GM06990 (cell line): ENCODE data around the gene DGKA.

Source experiments
- DNase-seq: peaks from one replicate; pipeline ENCODE4 v3.0.0-alpha.2; 2011; ENCODE audit not compliant: insufficient read length; ENCODE audit errors: extremely low read depth
- H3K27me3 ChIP-seq: replicated peaks from 2 replicates; pipeline ENCODE4 v1.6.0; 2011; ENCODE audit warnings: low read length; ENCODE audit not compliant: control insufficient read depth, insufficient read depth
- H3K36me3 ChIP-seq: 2 replicates; pipeline ENCODE4 v1.5.1; 2011; ENCODE audit warnings: low read length; ENCODE audit not compliant: control insufficient read depth, insufficient read depth
- H3K4me3 ChIP-seq: replicated peaks from 2 replicates; pipeline ENCODE4 v1.5.1; 2011; ENCODE audit warnings: low read depth, mild to moderate bottlenecking, control low read depth, low read length
- TF ChIP-seq, protein P1 (sequence below): IDR thresholded peaks from 2 replicates; pipeline ENCODE4 v1.5.1; 2011; ENCODE audit warnings: low read length, control low read depth, mild to moderate bottlenecking, inconsistent platforms; ENCODE audit not compliant: insufficient read depth, poor library complexity, severe bottlenecking

Gene DGKA

DNA sequence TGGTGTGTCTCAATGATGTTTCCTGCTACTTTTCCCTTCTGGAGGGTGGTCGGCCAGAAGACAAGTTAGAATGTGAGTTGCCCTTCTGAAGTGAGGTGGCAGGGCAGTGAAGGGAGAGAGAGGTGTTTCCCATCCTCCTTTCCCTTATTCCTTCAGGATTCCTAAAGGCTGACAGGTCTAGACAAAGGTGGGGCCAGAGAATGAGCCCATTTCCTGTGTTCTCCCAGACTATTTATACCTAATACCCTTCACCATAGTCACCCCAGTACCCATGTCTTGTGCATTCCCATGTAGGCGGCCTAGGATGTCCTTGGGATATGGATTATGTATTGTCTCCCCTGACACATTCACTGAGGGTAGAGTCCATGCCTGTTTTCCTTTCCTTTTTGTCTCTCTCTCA is 7.0 kb downstream of the DGKA start:
- peaks cover 25% of the 10 kb centered on the region for H3K36me3 ChIP-seq
- H3K27me3 ChIP-seq, result no peaks in the 10 kb centered on the region
- DNase-seq, result no peak
- H3K4me3 ChIP-seq, result no peak overlapping the region
- TF ChIP-seq, protein P1, sequence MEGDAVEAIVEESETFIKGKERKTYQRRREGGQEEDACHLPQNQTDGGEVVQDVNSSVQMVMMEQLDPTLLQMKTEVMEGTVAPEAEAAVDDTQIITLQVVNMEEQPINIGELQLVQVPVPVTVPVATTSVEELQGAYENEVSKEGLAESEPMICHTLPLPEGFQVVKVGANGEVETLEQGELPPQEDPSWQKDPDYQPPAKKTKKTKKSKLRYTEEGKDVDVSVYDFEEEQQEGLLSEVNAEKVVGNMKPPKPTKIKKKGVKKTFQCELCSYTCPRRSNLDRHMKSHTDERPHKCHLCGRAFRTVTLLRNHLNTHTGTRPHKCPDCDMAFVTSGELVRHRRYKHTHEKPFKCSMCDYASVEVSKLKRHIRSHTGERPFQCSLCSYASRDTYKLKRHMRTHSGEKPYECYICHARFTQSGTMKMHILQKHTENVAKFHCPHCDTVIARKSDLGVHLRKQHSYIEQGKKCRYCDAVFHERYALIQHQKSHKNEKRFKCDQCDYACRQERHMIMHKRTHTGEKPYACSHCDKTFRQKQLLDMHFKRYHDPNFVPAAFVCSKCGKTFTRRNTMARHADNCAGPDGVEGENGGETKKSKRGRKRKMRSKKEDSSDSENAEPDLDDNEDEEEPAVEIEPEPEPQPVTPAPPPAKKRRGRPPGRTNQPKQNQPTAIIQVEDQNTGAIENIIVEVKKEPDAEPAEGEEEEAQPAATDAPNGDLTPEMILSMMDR, result no peak

DNA sequence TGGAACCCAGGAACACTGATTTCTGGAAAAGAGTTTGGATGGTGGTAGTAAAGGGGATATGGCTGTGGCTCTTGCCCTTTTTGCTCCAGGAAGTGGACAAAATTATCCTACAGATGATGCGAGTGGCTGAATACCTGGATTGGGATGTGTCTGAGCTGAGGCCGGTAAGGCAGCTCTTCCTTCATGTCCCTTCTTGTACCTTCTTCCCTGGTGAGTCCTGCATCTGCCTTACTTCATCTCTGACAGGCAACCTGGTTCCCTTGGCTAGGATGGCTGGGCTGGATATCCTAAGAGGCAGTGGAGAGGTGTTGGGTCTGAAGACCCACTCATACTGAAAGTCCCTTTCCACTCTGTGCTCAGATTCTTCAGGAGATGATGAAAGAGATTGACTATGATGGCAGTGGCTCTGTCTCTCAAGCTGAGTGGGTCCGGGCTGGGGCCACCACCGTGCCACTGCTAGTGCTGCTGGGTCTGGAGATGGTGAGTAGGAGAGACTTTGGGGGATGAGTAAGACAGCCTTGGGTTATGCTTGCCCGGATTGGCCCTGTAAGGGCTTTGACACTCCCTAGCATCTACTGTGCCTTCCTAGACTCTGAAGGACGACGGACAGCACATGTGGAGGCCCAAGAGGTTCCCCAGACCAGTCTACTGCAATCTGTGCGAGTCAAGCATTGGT is 8.0 kb downstream of the DGKA start:
- Histone ChIP-seq H3K4me3 (no peak overlapping the region), H3K36me3 (peaks cover 26% of the 10 kb centered on the region), H3K27me3 (no peaks in the 10 kb centered on the region)
- DNase-seq, result no peak
- TF ChIP-seq, protein P1, result no peak

DNA sequence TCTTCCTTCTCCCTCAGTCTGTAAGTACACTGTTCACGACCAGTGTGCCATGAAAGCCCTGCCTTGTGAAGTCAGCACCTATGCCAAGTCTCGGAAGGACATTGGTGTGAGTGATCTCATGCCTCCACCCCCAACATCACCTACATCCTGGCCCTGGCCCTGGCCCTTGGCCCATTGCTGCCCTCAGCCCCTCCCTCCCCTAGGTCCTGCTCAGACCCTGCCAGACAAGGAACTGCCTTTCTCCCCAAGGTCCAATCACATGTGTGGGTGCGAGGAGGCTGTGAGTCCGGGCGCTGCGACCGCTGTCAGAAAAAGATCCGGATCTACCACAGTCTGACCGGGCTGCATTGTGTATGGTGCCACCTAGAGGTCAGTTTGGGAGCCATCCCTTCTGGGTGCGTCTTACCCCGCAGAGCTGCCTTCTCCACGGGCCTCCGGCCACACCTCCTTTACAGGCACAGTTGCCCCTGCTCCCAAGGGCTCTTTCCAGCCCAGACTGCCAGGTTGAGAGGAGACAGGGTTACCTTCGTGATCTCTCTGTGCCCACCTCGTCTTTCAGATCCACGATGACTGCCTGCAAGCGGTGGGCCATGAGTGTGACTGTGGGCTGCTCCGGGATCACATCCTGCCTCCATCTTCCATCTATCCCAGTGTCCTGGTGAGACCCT is 9.2 kb downstream of the DGKA start:
- Histone ChIP-seq H3K4me3 (no peak overlapping the region), H3K27me3 (no peaks in the 10 kb centered on the region), H3K36me3 (peaks cover 27% of the 10 kb centered on the region)
- TF ChIP-seq, protein P1, result peak; percentile 96
- peak; percentile 73 for DNase-seq

DNA sequence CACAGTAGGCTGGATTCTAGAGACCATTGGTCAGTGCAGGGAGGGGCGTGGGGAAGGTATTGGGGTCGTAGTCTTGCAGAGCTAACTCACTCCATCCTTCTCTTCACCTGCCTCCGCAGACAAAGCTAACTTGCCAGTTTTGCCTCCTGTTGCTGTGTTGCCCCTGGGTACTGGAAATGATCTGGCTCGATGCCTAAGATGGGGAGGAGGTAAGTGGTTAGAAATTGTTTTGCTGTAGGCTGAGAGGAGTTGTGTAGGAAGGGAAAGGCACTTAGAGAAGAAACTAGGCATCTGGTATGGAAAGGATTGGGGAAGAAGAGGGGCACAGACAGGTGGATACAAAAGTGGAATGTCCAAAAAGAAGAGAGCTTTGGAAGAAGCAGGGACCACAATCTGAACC is 11.1 kb downstream of the DGKA start:
- DNase-seq, result no peak
- H3K27me3 ChIP-seq, result no peaks in the 10 kb centered on the region
- peaks cover 24% of the 10 kb centered on the region for H3K36me3 ChIP-seq
- no peak overlapping the region for H3K4me3 ChIP-seq
- TF ChIP-seq, protein P1, result no peak

DNA sequence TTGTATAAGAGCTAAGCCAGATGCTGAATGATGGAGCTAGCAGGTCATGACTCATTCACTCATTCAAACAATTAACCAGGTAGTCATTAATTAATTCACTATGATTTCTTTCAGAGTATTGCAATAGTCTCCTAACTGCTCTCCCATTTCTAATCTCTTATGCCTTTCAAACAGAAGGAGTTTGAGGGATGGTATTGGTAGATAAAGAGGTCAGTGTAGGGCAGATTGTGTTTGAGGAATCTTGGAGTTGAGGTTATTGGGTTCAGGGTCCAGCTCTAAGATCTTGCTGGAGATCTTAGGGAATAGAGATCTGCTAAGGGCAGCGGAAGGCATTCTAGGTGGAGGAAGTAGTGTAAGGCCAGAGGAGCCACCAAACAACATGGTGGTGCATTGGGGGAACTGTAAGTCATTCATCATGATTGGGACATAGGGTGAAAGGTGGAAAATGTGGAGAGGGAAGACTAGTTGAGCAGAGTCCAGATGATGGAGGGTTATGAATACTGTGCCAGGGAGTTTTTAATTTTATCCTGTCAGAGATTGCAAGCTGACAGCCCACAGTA is 11.7 kb downstream of the DGKA start:
- peaks cover 24% of the 10 kb centered on the region for H3K36me3 ChIP-seq
- TF ChIP-seq, protein P1, result no peak
- H3K27me3 ChIP-seq, result no peaks in the 10 kb centered on the region
- DNase-seq, result no peak
- no peak overlapping the region for H3K4me3 ChIP-seq
